Suprapubic skin (tissue), 3 donors: Measurements from ENCODE around the gene GSG1L2.

Experiments
- CTCF ChIP-seq, 2 donors: fragments of 200-600 bp in 1 of 2; fragments of 450-650 bp in 1 of 2; sonication (generic) in 1 of 2; IDR thresholded peaks; one replicate each; pipeline ENCODE4 v1.5.1; 2016 to 2019; ENCODE audit warnings: antibody characterized with exemption in 2 of 2, mild to moderate bottlenecking in 1 of 2, moderate library complexity in 1 of 2
- POLR2AphosphoS5 ChIP-seq, 3 donors: sonication (generic); formaldehyde crosslinking; IDR thresholded peaks; one replicate each; pipeline ENCODE4 v1.6.1; 2017; ENCODE audit warnings: antibody characterized with exemption in 3 of 3

GRCh38 chr17:9765322-9765721 is 56.6 kb downstream of the GSG1L2 start:
- TF ChIP-seq CTCF (IDR thresholded peaks at IDR 0.05) (no peak), POLR2AphosphoS5 (IDR thresholded peaks at IDR 0.05) (no peak)
